OCI-LY3 (cell line): ENCODE results near the gene SDK2.

Experiments used
- H2AFZ ChIP-seq: fragments of 200-600, 300-600 bp; shearing (Covaris generic); 2 replicates; pipeline ENCODE4 v1.6.0; 2014; ENCODE audit warnings: antibody characterized with exemption, low read depth, low read length
- H3K27ac ChIP-seq: fragments of 200-600, 300-600 bp; sonication (generic); 2 replicates; pipeline ENCODE4 v1.5.1; 2014; ENCODE audit warnings: mild to moderate bottlenecking, low read length, moderate library complexity, mixed read lengths
- H3K27me3 ChIP-seq: fragments of 200-600, 300-600 bp; sonication (generic); 2 replicates; pipeline ENCODE4 v1.6.1; 2014; ENCODE audit warnings: low read depth, low read length, mixed read lengths
- H3K36me3 ChIP-seq: fragments of 200-600, 300-600 bp; sonication (generic); replicated peaks from 2 replicates; pipeline ENCODE3; 2014; ENCODE audit warnings: low read depth, low read length, mixed read lengths
- H3K4me1 ChIP-seq: fragments of 300-600, 200-600 bp; sonication (generic); 2 replicates; pipeline ENCODE4 v1.6.1; 2014; ENCODE audit warnings: low read length, mixed read lengths
- H3K4me2 ChIP-seq: fragments of 200-600, 300-600 bp; sonication (generic); 2 replicates; pipeline ENCODE4 v1.6.1; 2014; ENCODE audit warnings: low read length, mixed read lengths
- H3K4me3 ChIP-seq: fragments of 300-600, 200-600 bp; sonication (generic); 2 replicates; pipeline ENCODE4 v1.5.1; 2014; ENCODE audit warnings: antibody characterized with exemption, mild to moderate bottlenecking, low read length, moderate library complexity
- H3K79me2 ChIP-seq: fragments of 300-600, 200-600 bp; shearing (Covaris generic); 2 replicates; pipeline ENCODE4 v1.6.1; 2014; ENCODE audit warnings: mild to moderate bottlenecking, low read length, mixed read lengths
- H3K9ac ChIP-seq: fragments of 300-600, 200-600 bp; shearing (Covaris generic); 2 replicates; pipeline ENCODE4 v1.6.0; 2014; ENCODE audit warnings: mild to moderate bottlenecking, low read length, moderate library complexity
- H3K9me3 ChIP-seq: fragments of 200-600, 300-600 bp; shearing (Covaris generic); 2 replicates; pipeline ENCODE4 v1.6.1; 2014; ENCODE audit warnings: low read length, mixed read lengths; ENCODE audit not compliant: insufficient read depth
- H4K20me1 ChIP-seq: fragments of 200-600, 300-600 bp; sonication (generic); 2 replicates; pipeline ENCODE4 v1.6.1; 2016; ENCODE audit warnings: low read length, mixed read lengths; ENCODE audit not compliant: insufficient read depth
- CTCF ChIP-seq: fragments of 200-600, 300-600 bp; sonication (generic); IDR thresholded peaks from 2 replicates; pipeline ENCODE4 v1.5.1; 2014; ENCODE audit warnings: antibody characterized with exemption, low read length, low read depth
- EZH2phosphoT487 ChIP-seq: fragments of 200-600 bp; shearing (Covaris generic); IDR thresholded peaks from 2 replicates; pipeline ENCODE4 v1.6.1; 2018; ENCODE audit warnings: antibody characterized with exemption, mixed run types, low read depth

The SDK2 gene

GRCh38 chr17:73434154-73434553 lies 210.1 kb downstream of the SDK2 start:
- no peak overlapping the region for H3K27ac ChIP-seq
- H3K79me2 ChIP-seq = no peaks in the 10 kb centered on the region
- H3K9me3 ChIP-seq = no peaks in the 10 kb centered on the region
- no peak overlapping the region for H2AFZ ChIP-seq
- H3K4me1 ChIP-seq = 0 out of 2 replicates have a peak, but pooled peaks cover 3% of the 10 kb centered on the region
- TF ChIP-seq CTCF = no peak
- no peak for TF ChIP-seq EZH2phosphoT487
- no peak overlapping the region for H3K4me2 ChIP-seq
- no peak overlapping the region for H3K9ac ChIP-seq
- H3K4me3 ChIP-seq = no peak overlapping the region
- H3K27me3 ChIP-seq = 0 out of 2 replicates have a peak, but pooled peaks cover 11% of the 10 kb centered on the region
- H3K36me3 ChIP-seq = no peaks in the 10 kb centered on the region
- H4K20me1 ChIP-seq = no peaks in the 10 kb centered on the region

GRCh38 chr17:73433501-73433900 lies 210.7 kb downstream of the SDK2 start:
- Histone ChIP-seq H3K9ac (no peak overlapping the region), H3K9me3 (no peaks in the 10 kb centered on the region), H3K4me1 (0 out of 2 replicates have a peak, but pooled peaks cover 3% of the 10 kb centered on the region), H3K36me3 (no peaks in the 10 kb centered on the region), H3K4me3 (no peak overlapping the region), H3K27me3 (peaks cover 11% of the 10 kb centered on the region; the same call in 1 of the 2 replicates), H3K27ac (no peak overlapping the region), H2AFZ (no peak overlapping the region), H3K79me2 (no peaks in the 10 kb centered on the region), H4K20me1 (no peaks in the 10 kb centered on the region), H3K4me2 (no peak overlapping the region)
- no peak for TF ChIP-seq EZH2phosphoT487
- no peak for TF ChIP-seq CTCF

- H3K79me2 ChIP-seq = no peaks in the 10 kb centered on the region
- H3K27me3 ChIP-seq = peaks cover 13% of the 10 kb centered on the region; the same call in 1 of the 2 replicates
- no peak overlapping the region for H3K4me2 ChIP-seq
- H3K4me3 ChIP-seq = no peak overlapping the region
- H2AFZ ChIP-seq = no peak overlapping the region
- TF ChIP-seq CTCF (no peak), EZH2phosphoT487 (no peak)
- H3K9me3 ChIP-seq = no peaks in the 10 kb centered on the region
- no peaks in the 10 kb centered on the region for H3K36me3 ChIP-seq
- H4K20me1 ChIP-seq = no peaks in the 10 kb centered on the region
- H3K4me1 ChIP-seq = 0 out of 2 replicates have a peak, but pooled peaks cover 3% of the 10 kb centered on the region
- H3K9ac ChIP-seq = no peak overlapping the region
- no peak overlapping the region for H3K27ac ChIP-seq
Measured at GRCh38 chr17:73432624-73433190, 211.5 kb downstream of the SDK2 start.

- no peaks in the 10 kb centered on the region for H3K9me3 ChIP-seq
- H3K4me1 ChIP-seq = 0 out of 2 replicates have a peak, but pooled peaks cover 3% of the 10 kb centered on the region
- H3K4me3 ChIP-seq = no peak overlapping the region
- H3K79me2 ChIP-seq = no peaks in the 10 kb centered on the region
- no peak for TF ChIP-seq EZH2phosphoT487
- no peak for TF ChIP-seq CTCF
- H3K4me2 ChIP-seq = no peak overlapping the region
- no peaks in the 10 kb centered on the region for H4K20me1 ChIP-seq
- no peaks in the 10 kb centered on the region for H3K36me3 ChIP-seq
- peaks cover 10% of the 10 kb centered on the region; the same call in 1 of the 2 replicates for H3K27me3 ChIP-seq
- no peak overlapping the region for H3K9ac ChIP-seq
- H3K27ac ChIP-seq = no peak overlapping the region
- no peak overlapping the region for H2AFZ ChIP-seq
Measured at GRCh38 chr17:73431401-73432205, 212.6 kb downstream of the SDK2 start.
